CD4-positive, alpha-beta T cell (primary cell): Measurements from ENCODE around the gene STRIT1. TPM values are rescaled to one million over a fixed set of nuclear protein-coding genes. Genes with fewer than 3 reads are reported as not detected.

Experiments
- ATAC-seq: fragments of 200-7000 bp; cut with Tn5 transposase; one replicate; pipeline ENCODE4 v1.10.0; 2022; ENCODE audit warnings: mild to moderate bottlenecking; ENCODE audit not compliant: poor library complexity
- CTCF ChIA-PET: fragments of 350-600 bp; sonication (Branson Sonifier 250); formaldehyde crosslinking; loops from one replicate; lab custom pipeline; 2021; ENCODE audit warnings: antibody characterized with exemption, inconsistent platforms; lab: Charles Lee
- POLR2A ChIA-PET: fragments of 350-600 bp; sonication (Branson Sonifier 250); formaldehyde crosslinking; loops from one replicate; lab custom pipeline; 2021; ENCODE audit warnings: antibody characterized with exemption, inconsistent platforms; lab: Charles Lee
- DNase-seq, 14 experiments: peaks; one replicate each; pipeline ENCODE4 v3.0.0-alpha.2; 2013 to 2020; ENCODE audit warnings: mixed read lengths in 2 of 14
- H3K27ac ChIP-seq, 2 donors: one replicate each; pipeline versions ENCODE4 v1.5.1 to v1.7.0; 2013; ENCODE audit warnings: low read length in 2 of 2, low read depth in 1 of 2, mild to moderate bottlenecking in 1 of 2
- H3K27me3 ChIP-seq, 2 experiments: 1 replicate in 1 of 2; 2 replicates in 1 of 2; pipeline versions ENCODE4 v1.6.1 to v1.7.0; 2013; ENCODE audit warnings: low read length in 2 of 2, control low read depth in 1 of 2, mild to moderate bottlenecking in 1 of 2, moderate library complexity in 1 of 2; ENCODE audit not compliant: insufficient read depth in 2 of 2, control insufficient read depth in 1 of 2
- H3K36me3 ChIP-seq: one replicate; pipeline ENCODE4 v1.6.1; 2013; ENCODE audit warnings: low read length, control low read depth; ENCODE audit not compliant: insufficient read depth
- H3K4me1 ChIP-seq: one replicate; pipeline ENCODE4 v1.6.1; 2013; ENCODE audit warnings: low read length, control low read depth; ENCODE audit not compliant: insufficient read depth
- H3K4me3 ChIP-seq: one replicate; pipeline ENCODE4 v1.5.1; 2013; ENCODE audit warnings: mild to moderate bottlenecking, low read length, moderate library complexity
- H3K9me3 ChIP-seq, 2 experiments: 1 replicate in 1 of 2; 2 replicates in 1 of 2; pipeline versions ENCODE4 v1.6.1 to v1.7.0; 2013; ENCODE audit warnings: low read length in 2 of 2, mild to moderate bottlenecking in 2 of 2, control low read depth in 1 of 2, moderate library complexity in 1 of 2; ENCODE audit not compliant: control insufficient read depth in 1 of 2, insufficient read depth in 1 of 2
- H3K27ac Mint-ChIP-seq: one replicate; pipeline ENCODE4 v1.8.0; 2020; ENCODE audit warnings: mixed read lengths
- H3K27me3 Mint-ChIP-seq: one replicate; pipeline ENCODE4 v1.8.0; 2021; ENCODE audit warnings: mixed read lengths
- H3K36me3 Mint-ChIP-seq: one replicate; pipeline ENCODE4 v1.8.0; 2021; ENCODE audit warnings: low read depth, mixed read lengths
- H3K4me1 Mint-ChIP-seq: one replicate; pipeline ENCODE4 v1.8.0; 2021; ENCODE audit warnings: low read depth, mixed read lengths
- H3K4me3 Mint-ChIP-seq: one replicate; pipeline ENCODE4 v1.8.0; 2020; ENCODE audit warnings: mild to moderate bottlenecking, mixed read lengths
- H3K9me3 Mint-ChIP-seq: one replicate; pipeline ENCODE4 v1.8.0; 2020; ENCODE audit warnings: mixed read lengths
- intact Hi-C, 2 experiments: fragments of 100-400 bp; cut with DNase I in 1 of 2; cut with micrococcal nuclease in 1 of 2; formaldehyde crosslinking; loops; one replicate each; pipeline versions ENCODE4 v1.15.1 to v1.9.0; 2023 to 2025; cut with DNase I, micrococcal nuclease
- total RNA-seq, 174 experiments: library from RNA in 2 of 174; stranded (reverse) in 2 of 174; gene quantifications; one replicate each; pipeline ENCODE4 v1.2.3 and lab custom pipeline; 2021 to 2026
- TF ChIP-seq, protein P1 (sequence below): fragments of 200-600 bp; IDR thresholded peaks from one replicate; pipeline ENCODE4 v1.8.0; 2022; ENCODE audit warnings: antibody characterized with exemption, mild to moderate bottlenecking

Gene STRIT1
- total RNA-seq, 2 experiments from 2014 or later = not detected

DNA sequence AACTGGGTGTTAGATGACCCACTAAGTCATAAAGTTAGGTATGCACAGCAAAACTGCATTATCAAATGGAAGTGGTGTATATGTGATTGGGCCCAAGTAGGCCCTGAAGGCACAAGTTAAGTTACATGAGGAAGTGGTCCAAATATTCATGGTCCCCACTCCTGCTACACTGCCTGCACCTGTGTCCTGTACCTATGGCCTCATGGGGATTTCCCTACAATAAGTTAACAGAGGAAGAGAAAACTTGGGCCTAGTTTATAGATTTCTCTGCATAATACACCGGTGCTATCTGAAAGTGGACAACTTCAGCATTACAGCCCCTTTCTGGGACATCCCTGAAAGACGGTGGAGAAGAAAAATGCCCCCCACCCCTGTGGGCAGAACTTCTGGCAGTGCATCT, 41.5 kb downstream of the STRIT1 start:
- no peaks in the 10 kb centered on the region for H3K4me1 Mint-ChIP-seq
- TF ChIP-seq, protein P1, sequence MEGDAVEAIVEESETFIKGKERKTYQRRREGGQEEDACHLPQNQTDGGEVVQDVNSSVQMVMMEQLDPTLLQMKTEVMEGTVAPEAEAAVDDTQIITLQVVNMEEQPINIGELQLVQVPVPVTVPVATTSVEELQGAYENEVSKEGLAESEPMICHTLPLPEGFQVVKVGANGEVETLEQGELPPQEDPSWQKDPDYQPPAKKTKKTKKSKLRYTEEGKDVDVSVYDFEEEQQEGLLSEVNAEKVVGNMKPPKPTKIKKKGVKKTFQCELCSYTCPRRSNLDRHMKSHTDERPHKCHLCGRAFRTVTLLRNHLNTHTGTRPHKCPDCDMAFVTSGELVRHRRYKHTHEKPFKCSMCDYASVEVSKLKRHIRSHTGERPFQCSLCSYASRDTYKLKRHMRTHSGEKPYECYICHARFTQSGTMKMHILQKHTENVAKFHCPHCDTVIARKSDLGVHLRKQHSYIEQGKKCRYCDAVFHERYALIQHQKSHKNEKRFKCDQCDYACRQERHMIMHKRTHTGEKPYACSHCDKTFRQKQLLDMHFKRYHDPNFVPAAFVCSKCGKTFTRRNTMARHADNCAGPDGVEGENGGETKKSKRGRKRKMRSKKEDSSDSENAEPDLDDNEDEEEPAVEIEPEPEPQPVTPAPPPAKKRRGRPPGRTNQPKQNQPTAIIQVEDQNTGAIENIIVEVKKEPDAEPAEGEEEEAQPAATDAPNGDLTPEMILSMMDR = no peak
- H3K27ac Mint-ChIP-seq = no peak overlapping the region
- DNase-seq = no peak
- no peak overlapping the region for H3K4me3 Mint-ChIP-seq
- H3K9me3 Mint-ChIP-seq = no peaks in the 10 kb centered on the region
- no peaks in the 10 kb centered on the region for H3K27me3 Mint-ChIP-seq
- no peaks in the 10 kb centered on the region for H3K27me3 ChIP-seq
- no peaks in the 10 kb centered on the region for H3K36me3 ChIP-seq
- no peak overlapping the region for H3K4me3 ChIP-seq
- no peaks in the 10 kb centered on the region for H3K9me3 ChIP-seq
- intact Hi-C loops = no loop called here
- H3K4me1 ChIP-seq = no peaks in the 10 kb centered on the region
- CTCF ChIA-PET = no interaction called here
- no peaks in the 10 kb centered on the region for H3K36me3 Mint-ChIP-seq
- no peak overlapping the region for H3K27ac ChIP-seq
- POLR2A ChIA-PET = no interaction called here
- ATAC-seq = no peak

DNA sequence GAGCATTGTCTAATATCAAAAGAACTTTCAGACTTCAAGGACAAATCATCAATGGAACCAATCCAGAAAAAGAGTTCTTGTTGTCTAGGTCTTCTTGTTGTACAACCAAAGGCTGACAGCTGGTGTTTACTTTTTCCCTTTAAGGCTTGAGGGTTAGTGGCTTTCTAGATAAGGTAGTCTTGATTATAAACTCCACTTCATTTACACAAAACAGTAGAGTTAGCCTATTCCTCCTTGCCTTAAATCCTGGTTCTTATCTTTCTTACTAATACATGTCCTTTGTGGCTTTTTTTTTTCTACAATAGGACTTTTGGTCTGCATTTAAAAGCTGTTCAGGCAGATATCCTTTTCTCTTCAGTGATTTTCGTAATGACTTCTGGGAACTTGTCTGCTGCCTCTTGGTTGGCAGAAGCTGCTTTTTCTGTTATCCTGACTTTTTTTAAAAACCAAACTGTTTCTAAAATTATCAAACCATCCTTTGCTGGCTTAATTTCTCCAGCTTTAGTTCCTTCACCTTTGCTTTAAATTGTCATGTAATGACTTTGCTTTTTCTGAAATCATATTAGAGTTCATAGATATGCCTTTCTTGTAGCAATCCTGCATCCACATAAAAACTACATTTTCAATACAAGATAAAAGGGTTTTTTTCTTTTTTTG, 44.8 kb downstream of the STRIT1 start:
- ChIA-PET POLR2A (no interaction called here), CTCF (no interaction called here)
- Histone ChIP-seq H3K27me3 (no peaks in the 10 kb centered on the region), H3K27ac (no peak overlapping the region), H3K4me1 (no peaks in the 10 kb centered on the region), H3K36me3 (no peaks in the 10 kb centered on the region), H3K4me3 (no peak overlapping the region), H3K9me3 (no peaks in the 10 kb centered on the region)
- ATAC-seq = no peak
- Mint-ChIP-seq H3K27me3 (no peaks in the 10 kb centered on the region), H3K27ac (no peak overlapping the region), H3K4me1 (no peaks in the 10 kb centered on the region), H3K4me3 (no peak overlapping the region), H3K9me3 (no peaks in the 10 kb centered on the region), H3K36me3 (no peaks in the 10 kb centered on the region)
- intact Hi-C loops = no loop called here
- no peak for DNase-seq
- TF ChIP-seq, protein P1 = no peak

DNA sequence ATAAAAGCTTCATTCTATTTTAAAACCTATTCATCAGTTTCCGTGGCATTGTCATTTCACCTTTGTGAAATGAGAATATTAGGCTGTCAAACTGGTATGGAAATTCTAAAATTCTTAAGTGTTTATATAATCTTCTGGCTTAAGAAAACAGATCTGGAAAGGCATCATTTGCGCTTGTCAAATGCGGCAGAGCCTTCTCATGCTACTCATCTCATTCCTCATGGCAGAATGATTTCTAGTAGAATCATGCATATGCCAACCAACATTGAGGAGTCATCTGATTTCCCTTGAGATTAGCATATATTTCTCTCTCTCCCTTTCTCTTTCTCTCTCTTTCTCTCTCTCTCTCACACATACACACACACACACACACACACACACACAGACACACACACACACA, 48.8 kb downstream of the STRIT1 start:
- Mint-ChIP-seq H3K27me3 (no peaks in the 10 kb centered on the region), H3K4me1 (no peaks in the 10 kb centered on the region), H3K4me3 (no peak overlapping the region), H3K36me3 (no peaks in the 10 kb centered on the region), H3K9me3 (no peaks in the 10 kb centered on the region), H3K27ac (no peak overlapping the region)
- no peak overlapping the region for H3K4me3 ChIP-seq
- H3K9me3 ChIP-seq = peaks cover 0 to 11% of the 10 kb centered on the region in 2 experiments
- H3K27ac ChIP-seq = no peak overlapping the region
- CTCF ChIA-PET = no interaction called here
- POLR2A ChIA-PET = no interaction called here
- H3K36me3 ChIP-seq = no peaks in the 10 kb centered on the region
- intact Hi-C loops = no loop called here
- ATAC-seq (no peak), DNase-seq (no peak)
- no peaks in the 10 kb centered on the region for H3K27me3 ChIP-seq
- H3K4me1 ChIP-seq = no peaks in the 10 kb centered on the region
- TF ChIP-seq, protein P1 = no peak
